ENCODE results near the gene COL4A3. TPM values are rescaled to one million over a fixed set of nuclear protein-coding genes. Genes with fewer than 3 reads are reported as not detected.

The COL4A3 gene
- total RNA-seq, 1 experiment from 2014 or later = 0.15 TPM

- Histone ChIP-seq H3K56ac (ENCODE audit: insufficient read length, low read depth, low read length) (no peak overlapping the region), H4K8ac (replicated peaks; ENCODE audit: insufficient read length, low read depth, low read length) (no peak overlapping the region), H3T11ph (ENCODE audit: low read length) (no peak overlapping the region), H2BK12ac (ENCODE audit: insufficient read length, low read depth, low read length) (no peak overlapping the region), H3K9me3 (ENCODE audit: control insufficient read depth, low read depth, low read length) (no peaks in the 10 kb centered on the region), H3K23ac (ENCODE audit: insufficient read length, low read depth, low read length) (no peak overlapping the region), H3K18ac (ENCODE audit: insufficient read length, low read depth, low read length) (no peak overlapping the region), H2BK120ac (ENCODE audit: low read depth, low read length, poor library complexity, severe bottlenecking) (no peak overlapping the region), H3K27me3 (ENCODE audit: insufficient read depth, low read length) (no peaks in the 10 kb centered on the region), H4K20me1 (ENCODE audit: control insufficient read depth, insufficient read depth, insufficient read length) (no peaks in the 10 kb centered on the region), H4K5ac (ENCODE audit: insufficient read length, low read depth, low read length) (no peak overlapping the region), H2BK20ac (ENCODE audit: low read depth, low read length, poor library complexity, severe bottlenecking) (no peak overlapping the region), H3K79me2 (ENCODE audit: insufficient read depth, low read length) (no peaks in the 10 kb centered on the region), H3K79me1 (ENCODE audit: insufficient read depth, low read depth, low read length, poor library complexity, severe bottlenecking) (no peaks in the 10 kb centered on the region), H3K27ac (ENCODE audit: insufficient read length, low read depth, low read length) (no peak overlapping the region), H4K91ac (ENCODE audit: insufficient read length, low read depth, low read length) (no peak overlapping the region), H2AK5ac (ENCODE audit: insufficient read length, low read length) (no peak overlapping the region), H3K14ac (ENCODE audit: insufficient read depth, low read length) (no peak overlapping the region), H3K4ac (ENCODE audit: low read depth, low read length) (no peak overlapping the region), H2AFZ (ENCODE audit: low read length) (no peak overlapping the region), H3K23me2 (ENCODE audit: insufficient read length, low read depth, low read length, poor library complexity, severe bottlenecking) (no peaks in the 10 kb centered on the region), H3K4me2 (ENCODE audit: insufficient read depth, insufficient read length, low read length) (no peak overlapping the region), H3K4me1 (ENCODE audit: insufficient read depth, low read length) (no peaks in the 10 kb centered on the region), H3K9ac (ENCODE audit: extremely low read depth, insufficient read length, low read length) (no peak overlapping the region), H2BK15ac (ENCODE audit: low read depth, low read length) (no peak overlapping the region), H2BK5ac (ENCODE audit: insufficient read length, low read length) (no peak overlapping the region)
- DNase-seq = no peak
- peaks cover 13 to 15% of the 10 kb centered on the region in 2 experiments for H3K4me1 Mint-ChIP-seq
- no peak overlapping the region for H3K27ac Mint-ChIP-seq
- H3K9me3 Mint-ChIP-seq = peaks cover 2 to 6% of the 10 kb centered on the region in 2 experiments; a peak in 3 of 5 replicates
- WGBS (ENCODE audit: extremely low coverage, insufficient read length, low lambda C conversion rate) = no CpG with 5 or more reads among the region's 1 CpG
- peaks cover 0 to 9% (median 4%) of the 10 kb centered on the region in 3 experiments; a peak in 4 of 7 replicates for H3K36me3 Mint-ChIP-seq (ENCODE audit: insufficient read depth in 1 of 3, low read depth in 3 of 3)
- H3K4me3 Mint-ChIP-seq = no peak overlapping the region
- TF ChIP-seq, protein P1, sequence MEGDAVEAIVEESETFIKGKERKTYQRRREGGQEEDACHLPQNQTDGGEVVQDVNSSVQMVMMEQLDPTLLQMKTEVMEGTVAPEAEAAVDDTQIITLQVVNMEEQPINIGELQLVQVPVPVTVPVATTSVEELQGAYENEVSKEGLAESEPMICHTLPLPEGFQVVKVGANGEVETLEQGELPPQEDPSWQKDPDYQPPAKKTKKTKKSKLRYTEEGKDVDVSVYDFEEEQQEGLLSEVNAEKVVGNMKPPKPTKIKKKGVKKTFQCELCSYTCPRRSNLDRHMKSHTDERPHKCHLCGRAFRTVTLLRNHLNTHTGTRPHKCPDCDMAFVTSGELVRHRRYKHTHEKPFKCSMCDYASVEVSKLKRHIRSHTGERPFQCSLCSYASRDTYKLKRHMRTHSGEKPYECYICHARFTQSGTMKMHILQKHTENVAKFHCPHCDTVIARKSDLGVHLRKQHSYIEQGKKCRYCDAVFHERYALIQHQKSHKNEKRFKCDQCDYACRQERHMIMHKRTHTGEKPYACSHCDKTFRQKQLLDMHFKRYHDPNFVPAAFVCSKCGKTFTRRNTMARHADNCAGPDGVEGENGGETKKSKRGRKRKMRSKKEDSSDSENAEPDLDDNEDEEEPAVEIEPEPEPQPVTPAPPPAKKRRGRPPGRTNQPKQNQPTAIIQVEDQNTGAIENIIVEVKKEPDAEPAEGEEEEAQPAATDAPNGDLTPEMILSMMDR (conservative IDR thresholded peaks at IDR 0.05) = no peak
- H3K27me3 Mint-ChIP-seq (ENCODE audit: low read depth) = no peaks in the 10 kb centered on the region
Observed at GRCh38 chr2:227313310-227313709, 148.9 kb downstream of the COL4A3 start.
